B cell (primary cell): ENCODE results near the gene TYRP1. TPM values are rescaled to one million over a fixed set of nuclear protein-coding genes. Genes with fewer than 3 reads are reported as not detected.

ENCODE experiments used
- ATAC-seq: fragments of 200-7000 bp; cut with Tn5 transposase; one replicate; pipeline ENCODE4 v1.10.0; 2021; ENCODE audit warnings: low read depth, mild to moderate bottlenecking, moderate number of reproducible peaks, moderate library complexity
- CTCF ChIA-PET: fragments of 350-600 bp; sonication (Branson Sonifier 250); formaldehyde crosslinking; loops from one replicate; lab custom pipeline; 2021; ENCODE audit warnings: antibody characterized with exemption, inconsistent platforms; lab: Charles Lee
- POLR2A ChIA-PET: fragments of 350-600 bp; sonication (Branson Sonifier 250); formaldehyde crosslinking; loops from one replicate; lab custom pipeline; 2021; ENCODE audit warnings: antibody characterized with exemption; lab: Charles Lee
- DNase-seq: peaks from one replicate; pipeline ENCODE4 v3.0.0; 2013
- H2AFZ ChIP-seq: 2 replicates; pipeline ENCODE4 v1.6.1; 2012; ENCODE audit warnings: mild to moderate bottlenecking, low read depth, low read length; ENCODE audit not compliant: insufficient read depth, poor library complexity, severe bottlenecking
- H3K27ac ChIP-seq, 2 donors: 1 replicate in 1 of 2; 2 replicates in 1 of 2; pipeline ENCODE4 v1.5.1; 2012 to 2013; ENCODE audit warnings: low read length in 2 of 2, mild to moderate bottlenecking in 2 of 2, moderate library complexity in 1 of 2
- H3K27me3 ChIP-seq, 4 experiments: fragments of 200-600 bp in 1 of 4; sonication (generic) in 1 of 4; replicated peaks in 1 of 4; 1 replicate in 2 of 4; 2 replicates in 2 of 4; pipeline versions ENCODE4 v1.6.1 to v1.7.0; 2013 to 2016; ENCODE audit warnings: low read length in 3 of 4, mild to moderate bottlenecking in 2 of 4, mixed read lengths in 1 of 4, moderate library complexity in 1 of 4; ENCODE audit not compliant: insufficient read depth in 4 of 4, control insufficient read depth in 3 of 4; ENCODE audit errors: control extremely low read depth in 1 of 4
- H3K36me3 ChIP-seq, 2 experiments: replicated peaks in 1 of 2; 1 replicate in 1 of 2; 2 replicates in 1 of 2; pipeline versions ENCODE4 v1.6.1 to v1.7.1; 2013; ENCODE audit warnings: low read length in 1 of 2; ENCODE audit not compliant: insufficient read depth in 2 of 2, control insufficient read depth in 1 of 2; ENCODE audit errors: control extremely low read depth in 1 of 2, extremely low read depth in 1 of 2
- H3K4me1 ChIP-seq, 2 donors: fragments of 200-600 bp in 1 of 2; sonication (generic) in 1 of 2; 1 replicate in 1 of 2; 2 replicates in 1 of 2; pipeline versions ENCODE4 v1.5.1 to v1.6.1; 2013 to 2017; ENCODE audit warnings: low read length in 2 of 2; ENCODE audit not compliant: control insufficient read depth in 2 of 2, insufficient read depth in 2 of 2
- H3K4me2 ChIP-seq: replicated peaks from 2 replicates; pipeline ENCODE3; 2012; ENCODE audit warnings: mild to moderate bottlenecking, low read depth, low read length; ENCODE audit not compliant: poor library complexity, severe bottlenecking
- H3K4me3 ChIP-seq, 5 experiments: fragments of 200-600 bp in 1 of 5; sonication (generic) in 1 of 5; 1 replicate in 3 of 5; 2 replicates in 2 of 5; pipeline versions ENCODE4 v1.5.1 to v1.7.0; 2011 to 2016; ENCODE audit warnings: low read length in 4 of 5, mild to moderate bottlenecking in 4 of 5, low read depth in 2 of 5, control low read depth in 1 of 5, moderate library complexity in 1 of 5; ENCODE audit not compliant: insufficient read depth in 1 of 5; ENCODE audit errors: control extremely low read depth in 1 of 5, extremely low read depth in 1 of 5
- H3K79me2 ChIP-seq: fragments of 200-600 bp; sonication (generic); one replicate; pipeline ENCODE4 v1.6.0; 2016; ENCODE audit warnings: low read length; ENCODE audit not compliant: control insufficient read depth, insufficient read depth
- H3K9ac ChIP-seq: fragments of 200-600 bp; sonication (generic); 2 replicates; pipeline ENCODE4 v1.6.1; 2017; ENCODE audit warnings: mild to moderate bottlenecking, low read length, moderate library complexity
- H3K9me3 ChIP-seq, 3 donors: one replicate each; pipeline versions ENCODE4 v1.6.1 to v1.7.1; 2013; ENCODE audit warnings: low read length in 2 of 3; ENCODE audit not compliant: control insufficient read depth in 2 of 3, insufficient read depth in 1 of 3; ENCODE audit errors: control extremely low read depth in 1 of 3
- H4K20me1 ChIP-seq: 2 replicates; pipeline ENCODE4 v1.6.0; 2012; ENCODE audit warnings: mild to moderate bottlenecking, low read length; ENCODE audit not compliant: insufficient read depth, control insufficient read depth, poor library complexity, severe bottlenecking
- H3K27ac Mint-ChIP-seq: one replicate; pipeline ENCODE4 v1.8.0; 2021; ENCODE audit warnings: mixed read lengths
- H3K27me3 Mint-ChIP-seq: one replicate; pipeline ENCODE4 v1.8.0; 2021; ENCODE audit warnings: mixed read lengths
- H3K4me1 Mint-ChIP-seq: one replicate; pipeline ENCODE4 v1.8.0; 2021; ENCODE audit warnings: mixed read lengths
- H3K4me3 Mint-ChIP-seq: one replicate; pipeline ENCODE4 v1.8.0; 2021; ENCODE audit warnings: mixed read lengths
- H3K9me3 Mint-ChIP-seq: one replicate; pipeline ENCODE4 v1.8.0; 2022; ENCODE audit warnings: mixed read lengths; ENCODE audit not compliant: insufficient read depth
- CTCF ChIP-seq: fragments of 200-600 bp; IDR thresholded peaks from one replicate; pipeline ENCODE4 v1.8.0; 2022; ENCODE audit warnings: antibody characterized with exemption, mild to moderate bottlenecking
- EZH2 ChIP-seq: IDR thresholded peaks from 2 replicates; pipeline ENCODE4 v1.6.1; 2012; ENCODE audit warnings: borderline replicate concordance, low read depth, mild to moderate bottlenecking, moderate library complexity, low read length; ENCODE audit not compliant: insufficient read depth, poor library complexity, severe bottlenecking
- WGBS: methylation state at CpG from one replicate; pipeline ENCODE4 v1.1.5; 2013; ENCODE audit warnings: missing lambda C conversion rate; ENCODE audit not compliant: insufficient coverage; 5-methylcytosine and 5-hydroxymethylcytosine counted together
- intact Hi-C: fragments of 100-400 bp; cut with micrococcal nuclease; formaldehyde crosslinking; loops from one replicate; pipeline ENCODE4 v1.10.0; 2022
- polyA plus RNA-seq: library from polyadenylated mRNA; depleted of rRNA; stranded (reverse); fragments of >200 nt; gene quantifications from 2 replicates; pipeline ENCODE4 v1.2.3, GENCODE V29; 2012
- total RNA-seq, 2 donors: library from RNA; stranded (reverse); fragments of 120-200 nt in 1 of 2; gene quantifications; 1 replicate in 1 of 2; 2 replicates in 1 of 2; pipeline versions ENCODE4 v1.2.3 to v1.2.4, GENCODE V29; 2013 to 2022

The TYRP1 gene
- total and polyA plus RNA-seq, 2 donors (not counting 1 experiment from before 2014, with no cell fraction given), result not detected

DNA sequence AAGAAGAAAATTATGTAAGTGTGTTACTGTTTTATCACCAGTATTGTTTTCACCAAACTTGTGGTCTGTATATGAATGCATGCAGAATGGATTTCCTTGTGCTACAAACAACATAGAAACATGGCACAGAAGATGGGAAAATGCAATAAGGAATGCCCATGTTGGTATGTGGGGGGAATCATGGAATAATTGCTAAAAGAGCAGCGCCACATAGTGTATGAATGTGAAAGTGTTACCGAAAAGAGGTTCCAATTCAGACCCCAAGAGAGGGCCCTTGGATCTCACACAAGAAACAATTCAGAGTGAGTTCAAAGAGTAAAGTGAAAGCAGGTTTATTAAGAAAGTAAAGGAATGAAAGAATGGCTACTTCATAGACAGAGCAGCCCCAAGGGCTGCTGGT, 26.4 kb upstream of the TYRP1 start:
- Histone ChIP-seq H3K9me3 (no peaks in the 10 kb centered on the region), H3K4me3 (no peak overlapping the region), H3K36me3 (no peaks in the 10 kb centered on the region), H4K20me1 (no peaks in the 10 kb centered on the region), H3K9ac (no peak overlapping the region), H3K79me2 (no peaks in the 10 kb centered on the region), H3K4me1 (no peaks in the 10 kb centered on the region), H3K4me2 (no peak overlapping the region), H3K27me3 (no peaks in the 10 kb centered on the region), H3K27ac (no peak overlapping the region), H2AFZ (no peak overlapping the region)
- no peaks in the 10 kb centered on the region for H3K9me3 Mint-ChIP-seq
- intact Hi-C loops, result no loop called here
- no peak overlapping the region for H3K27ac Mint-ChIP-seq
- no peaks in the 10 kb centered on the region for H3K27me3 Mint-ChIP-seq
- POLR2A ChIA-PET, result no interaction called here
- CTCF ChIA-PET, result no interaction called here
- no peaks in the 10 kb centered on the region for H3K4me1 Mint-ChIP-seq
- ATAC-seq, result no peak
- no peak for DNase-seq
- WGBS, result 95% methylated on average over 2 of the region's 2 CpGs
- TF ChIP-seq EZH2 (no peak), CTCF (no peak)
- no peak overlapping the region for H3K4me3 Mint-ChIP-seq

GRCh38 chr9:12667892-12668291, 25.3 kb upstream of the TYRP1 start:
- TF ChIP-seq CTCF (no peak), EZH2 (no peak)
- Mint-ChIP-seq H3K9me3 (no peaks in the 10 kb centered on the region), H3K27ac (no peak overlapping the region), H3K4me3 (no peak overlapping the region), H3K4me1 (no peaks in the 10 kb centered on the region), H3K27me3 (no peaks in the 10 kb centered on the region)
- H2AFZ ChIP-seq, result no peak overlapping the region
- no peaks in the 10 kb centered on the region for H3K9me3 ChIP-seq
- ChIA-PET CTCF (no interaction called here), POLR2A (no interaction called here)
- no peak for ATAC-seq
- no peak for DNase-seq
- H3K9ac ChIP-seq, result no peak overlapping the region
- H3K79me2 ChIP-seq, result no peaks in the 10 kb centered on the region
- intact Hi-C loops, result no loop called here
- H3K27me3 ChIP-seq, result no peaks in the 10 kb centered on the region
- H3K4me3 ChIP-seq, result no peak overlapping the region
- no peak overlapping the region for H3K27ac ChIP-seq
- H4K20me1 ChIP-seq, result no peaks in the 10 kb centered on the region
- no peak overlapping the region for H3K4me2 ChIP-seq
- H3K4me1 ChIP-seq, result no peaks in the 10 kb centered on the region
- H3K36me3 ChIP-seq, result no peaks in the 10 kb centered on the region
- no CpG with 5 or more reads among the region's 3 CpGs for WGBS
